GM12878 (cell line): ENCODE data around the gene TTLL11. TPM values are rescaled to one million over a fixed set of nuclear protein-coding genes. Genes with fewer than 3 reads are reported as not detected.

Experiments used
- EP300 ChIP-seq, 2 experiments: fragments of 150-350 bp in 1 of 2; IDR thresholded peaks; 2 replicates each; pipeline ENCODE4 v1.6.1; 2011 to 2012; ENCODE audit warnings: low read depth in 2 of 2, low read length in 2 of 2, borderline replicate concordance in 1 of 2, improper control_type of control experiment in 1 of 2, inconsistent platforms in 1 of 2; ENCODE audit not compliant: control insufficient read depth in 1 of 2
- FOXM1 ChIP-seq: IDR thresholded peaks from 2 replicates; pipeline ENCODE4 v1.6.1; 2012; ENCODE audit warnings: low read depth, mild to moderate bottlenecking, inconsistent platforms, low read length, moderate library complexity
- HCFC1 ChIP-seq: fragments of 150-350 bp; IDR thresholded peaks from 2 replicates; pipeline ENCODE4 v1.6.1; 2014; ENCODE audit warnings: low read length
- IRF4 ChIP-seq: IDR thresholded peaks from 2 replicates; pipeline ENCODE4 v1.6.1; 2011; ENCODE audit warnings: low read depth, low read length
- KAT2A ChIP-seq: conservative IDR thresholded peaks from 2 replicates; pipeline ENCODE4 v1.6.1; 2011; ENCODE audit warnings: low read depth, low read length; ENCODE audit not compliant: control insufficient read depth
- MEF2A ChIP-seq: IDR thresholded peaks from 2 replicates; pipeline ENCODE4 v1.6.1; 2011; ENCODE audit warnings: low read depth, mild to moderate bottlenecking, low read length, moderate library complexity; ENCODE audit not compliant: insufficient read depth
- MTA2 ChIP-seq: fragments of 450-650 bp; IDR thresholded peaks from 2 replicates; pipeline ENCODE4 v1.6.1; 2016; ENCODE audit warnings: low read depth, mild to moderate bottlenecking, moderate library complexity
- NFIC ChIP-seq: IDR thresholded peaks from 2 replicates; pipeline ENCODE4 v1.6.1; 2012; ENCODE audit warnings: low read depth, mild to moderate bottlenecking, inconsistent platforms, low read length, moderate library complexity
- PAX5 ChIP-seq: IDR thresholded peaks from 2 replicates; pipeline ENCODE4 v1.6.1; 2011; ENCODE audit warnings: low read depth, low read length, borderline replicate concordance
- POU2F2 ChIP-seq: IDR thresholded peaks from 3 replicates; pipeline ENCODE4 v1.6.1; 2011; ENCODE audit warnings: low read depth, mild to moderate bottlenecking, low read length, borderline replicate concordance
- SREBF1 ChIP-seq: IDR thresholded peaks from 2 replicates; pipeline ENCODE4 v1.6.1; 2012; ENCODE audit warnings: mild to moderate bottlenecking, low read length
- ZBED1 ChIP-seq: IDR thresholded peaks from 2 replicates; pipeline ENCODE4 v1.6.1; 2016; ENCODE audit warnings: borderline replicate concordance
- polyA plus RNA-seq, 11 experiments: library from polyadenylated mRNA; depleted of rRNA in 4 of 11; unstranded in 6 of 11; stranded (reverse) in 5 of 11; fragments of >200 nt; fragmentation: Nextera tagmentation in 4 of 11; fragmentation: Illumina TruSeq in 1 of 11; extraction: Ambion mirVana in 4 of 11; extraction: Trizol in 1 of 11; gene quantifications; 1 replicate in 1 of 11; 2 replicates in 10 of 11; pipeline versions ENCODE4 v1.2.1 to v1.2.3, GENCODE V29; 2011 to 2016; ENCODE audit warnings: inconsistent platforms in 2 of 11, missing spikeins in 2 of 11, low read depth in 1 of 11
- total RNA-seq, 4 experiments: library from RNA; depleted of rRNA in 3 of 4; stranded (reverse); fragments of >200 nt in 3 of 4; fragmentation: Illumina TruSeq in 1 of 4; extraction: Trizol in 1 of 4; gene quantifications; 2 replicates each; pipeline versions ENCODE4 v1.2.1 to v1.2.3, GENCODE V29; 2013 to 2021
- TF ChIP-seq, protein P1 (sequence below): IDR thresholded peaks from 2 replicates; pipeline ENCODE4 v1.6.1; 2012; ENCODE audit warnings: low read length, inconsistent platforms
- TF ChIP-seq, protein P2 (sequence below): IDR thresholded peaks from 2 replicates; pipeline ENCODE4 v1.6.1; 2012; ENCODE audit warnings: low read depth, low read length, improper control_type of control experiment
- TF ChIP-seq, protein P3 (sequence below): fragments of 450-650 bp; IDR thresholded peaks from 2 replicates; pipeline ENCODE4 v1.6.1; 2016; ENCODE audit warnings: mild to moderate bottlenecking

Gene TTLL11
- total and polyA plus RNA-seq, 10 of the 15 experiments (the other 5 are each of a cell fraction or from before 2014, with no cell fraction given): 1.2 to 3.7 (median 2.9) TPM

DNA sequence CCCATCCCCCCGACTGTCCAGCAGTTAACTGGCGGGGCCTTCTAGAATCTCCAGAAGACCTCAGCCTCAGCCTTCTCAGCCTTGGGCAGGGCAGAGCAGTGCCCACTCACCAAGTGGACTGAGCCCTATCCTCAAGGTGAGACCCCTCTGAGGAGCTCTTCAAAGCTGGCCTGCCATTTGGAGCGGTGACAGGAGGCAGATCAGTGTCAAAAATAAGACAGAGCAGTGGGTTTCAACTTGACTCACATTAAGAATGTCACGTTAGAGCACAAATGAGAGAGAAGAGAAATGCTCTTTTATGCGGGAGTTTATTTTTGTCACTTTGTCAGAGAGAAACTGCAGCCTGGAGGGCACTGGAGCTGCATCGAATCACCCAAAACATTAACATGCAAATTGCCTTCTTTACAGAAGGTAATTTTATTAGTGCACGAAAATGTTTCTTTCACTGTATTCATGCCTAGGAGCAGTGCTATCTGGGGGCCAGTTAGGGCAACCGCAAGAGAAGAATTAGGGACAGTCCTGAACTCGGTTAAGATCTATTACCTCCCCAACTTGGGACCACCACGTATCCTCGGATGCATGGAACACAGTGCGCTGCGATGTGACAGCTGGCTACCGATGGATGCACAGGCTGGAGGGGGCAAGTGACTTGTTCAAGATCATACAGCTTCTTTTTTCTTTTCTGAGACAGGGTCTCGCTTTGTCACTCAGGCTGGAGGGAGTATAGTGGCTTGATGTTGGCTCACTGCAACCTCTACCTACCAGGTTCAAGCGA is 253.2 kb downstream of the TTLL11 start (continued):
- TF ChIP-seq FOXM1 (peak; percentile 40; the same call in 1 of the 2 replicates), IRF4 (peak; percentile 69; the same call in 1 of the 2 replicates), PAX5 (peak; percentile 23; the same call in 1 of the 2 replicates), ZBED1 (peak; percentile 27; the same call in 1 of the 2 replicates), MTA2 (peak; percentile 22; the same call in 1 of the 2 replicates), NFIC (peak; percentile 48; the same call in 1 of the 2 replicates), SREBF1 (no peak), POU2F2 (peak; percentile 49; the same call in 1 of the 3 replicates), KAT2A (no peak), EP300 (IDR thresholded peaks at IDR 0.05; ENCODE audit: borderline replicate concordance in 1 of 2, control insufficient read depth in 1 of 2, low read depth in 2 of 2, low read length in 2 of 2) (no peak), HCFC1 (no peak), MEF2A (peak; percentile 95)
- TF ChIP-seq, protein P1, sequence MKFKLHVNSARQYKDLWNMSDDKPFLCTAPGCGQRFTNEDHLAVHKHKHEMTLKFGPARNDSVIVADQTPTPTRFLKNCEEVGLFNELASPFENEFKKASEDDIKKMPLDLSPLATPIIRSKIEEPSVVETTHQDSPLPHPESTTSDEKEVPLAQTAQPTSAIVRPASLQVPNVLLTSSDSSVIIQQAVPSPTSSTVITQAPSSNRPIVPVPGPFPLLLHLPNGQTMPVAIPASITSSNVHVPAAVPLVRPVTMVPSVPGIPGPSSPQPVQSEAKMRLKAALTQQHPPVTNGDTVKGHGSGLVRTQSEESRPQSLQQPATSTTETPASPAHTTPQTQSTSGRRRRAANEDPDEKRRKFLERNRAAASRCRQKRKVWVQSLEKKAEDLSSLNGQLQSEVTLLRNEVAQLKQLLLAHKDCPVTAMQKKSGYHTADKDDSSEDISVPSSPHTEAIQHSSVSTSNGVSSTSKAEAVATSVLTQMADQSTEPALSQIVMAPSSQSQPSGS: peak; percentile 55; the same call in 1 of the 2 replicates
- TF ChIP-seq, protein P2, sequence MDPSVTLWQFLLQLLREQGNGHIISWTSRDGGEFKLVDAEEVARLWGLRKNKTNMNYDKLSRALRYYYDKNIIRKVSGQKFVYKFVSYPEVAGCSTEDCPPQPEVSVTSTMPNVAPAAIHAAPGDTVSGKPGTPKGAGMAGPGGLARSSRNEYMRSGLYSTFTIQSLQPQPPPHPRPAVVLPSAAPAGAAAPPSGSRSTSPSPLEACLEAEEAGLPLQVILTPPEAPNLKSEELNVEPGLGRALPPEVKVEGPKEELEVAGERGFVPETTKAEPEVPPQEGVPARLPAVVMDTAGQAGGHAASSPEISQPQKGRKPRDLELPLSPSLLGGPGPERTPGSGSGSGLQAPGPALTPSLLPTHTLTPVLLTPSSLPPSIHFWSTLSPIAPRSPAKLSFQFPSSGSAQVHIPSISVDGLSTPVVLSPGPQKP: no peak
- TF ChIP-seq, protein P3, sequence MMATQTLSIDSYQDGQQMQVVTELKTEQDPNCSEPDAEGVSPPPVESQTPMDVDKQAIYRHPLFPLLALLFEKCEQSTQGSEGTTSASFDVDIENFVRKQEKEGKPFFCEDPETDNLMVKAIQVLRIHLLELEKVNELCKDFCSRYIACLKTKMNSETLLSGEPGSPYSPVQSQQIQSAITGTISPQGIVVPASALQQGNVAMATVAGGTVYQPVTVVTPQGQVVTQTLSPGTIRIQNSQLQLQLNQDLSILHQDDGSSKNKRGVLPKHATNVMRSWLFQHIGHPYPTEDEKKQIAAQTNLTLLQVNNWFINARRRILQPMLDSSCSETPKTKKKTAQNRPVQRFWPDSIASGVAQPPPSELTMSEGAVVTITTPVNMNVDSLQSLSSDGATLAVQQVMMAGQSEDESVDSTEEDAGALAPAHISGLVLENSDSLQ: peak; percentile 70
- TF ChIP-seq, all 136 proteins: peak for 21
